ENCODE measurements around the gene CASZ1.

Gene CASZ1

GRCh38 chr1:10631811-10632593, 164.4 kb downstream of the CASZ1 start:
- no peak for DNase-seq

GRCh38 chr1:10631121-10631810, 165.2 kb downstream of the CASZ1 start:
- no peak for DNase-seq

- DNase-seq, result no peak
Observed at GRCh38 chr1:10630661-10631120, 165.8 kb downstream of the CASZ1 start.

- no peak for DNase-seq
Observed at GRCh38 chr1:10629816-10630571, 166.5 kb downstream of the CASZ1 start.

GRCh38 chr1:10629091-10629815, 167.2 kb downstream of the CASZ1 start:
- no peak for DNase-seq

GRCh38 chr1:10628685-10629084, 167.8 kb downstream of the CASZ1 start:
- no peak for DNase-seq

GRCh38 chr1:10626791-10627410, 169.5 kb downstream of the CASZ1 start:
- DNase-seq, result no peak

- no peak for DNase-seq
Observed at GRCh38 chr1:10626131-10626731, 170.2 kb downstream of the CASZ1 start.

GRCh38 chr1:10625554-10625953, 170.9 kb downstream of the CASZ1 start:
- DNase-seq, result peak; percentile 20

- DNase-seq, result no peak
Observed at GRCh38 chr1:10625076-10625475, 171.4 kb downstream of the CASZ1 start.

GRCh38 chr1:10624256-10625050, 172.0 kb downstream of the CASZ1 start:
- no peak for DNase-seq

- DNase-seq, result no peak
Observed at GRCh38 chr1:10623686-10624145, 172.7 kb downstream of the CASZ1 start.

- no peak for DNase-seq
Observed at GRCh38 chr1:10622910-10623685, 173.3 kb downstream of the CASZ1 start.

- no peak for DNase-seq
Observed at GRCh38 chr1:10621906-10622305, 174.5 kb downstream of the CASZ1 start.

- no peak for DNase-seq
Observed at GRCh38 chr1:10620776-10621175, 175.7 kb downstream of the CASZ1 start.

GRCh38 chr1:10617931-10618885, 178.2 kb downstream of the CASZ1 start:
- DNase-seq, result no peak

- DNase-seq, result no peak
Observed at GRCh38 chr1:10617318-10617717, 179.1 kb downstream of the CASZ1 start.

GRCh38 chr1:10616696-10617095, 179.8 kb downstream of the CASZ1 start:
- DNase-seq, result no peak
